ENCODE measurements around the gene SERTM2. TPM values are rescaled to one million over a fixed set of nuclear protein-coding genes. Genes with fewer than 3 reads are reported as not detected.

The SERTM2 gene
- total and polyA plus RNA-seq, 2 donors (not counting 3 experiments of a cell fraction or from before 2014, with no cell fraction given), result not detected

DNA sequence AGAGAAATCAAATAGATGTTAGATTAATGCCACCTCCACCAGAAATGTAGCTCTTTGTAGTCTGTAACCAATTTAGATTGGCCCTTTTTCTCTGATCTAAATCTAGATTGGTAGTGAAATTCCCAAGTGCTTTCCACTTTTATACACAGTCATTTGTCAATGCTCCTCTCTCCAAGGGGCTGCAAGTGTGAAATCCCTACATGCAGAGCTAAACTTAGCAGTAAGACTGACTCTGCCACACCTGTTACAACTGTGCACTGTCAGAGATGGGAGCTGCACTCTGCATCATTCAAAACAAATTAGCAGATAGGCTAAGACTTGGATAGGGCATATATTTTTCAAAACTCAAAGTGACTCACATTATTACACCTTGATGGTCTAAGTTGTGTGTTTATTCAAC is 9.1 kb downstream of the SERTM2 start:
- H4K20me1 ChIP-seq (replicated peaks; ENCODE audit: control insufficient read depth, extremely low read depth, insufficient read depth, low read length), result no peaks in the 10 kb centered on the region
- no peak overlapping the region for H3K27ac ChIP-seq (ENCODE audit: insufficient read depth, low read depth, low read length)
- FAIRE-seq (no peak), DNase-seq (ENCODE audit: low read depth, low spot score) (no peak)
- TF ChIP-seq EZH2 (IDR thresholded peaks at IDR 0.05; ENCODE audit: borderline replicate concordance, low read depth, low read length, severe bottlenecking) (no peak), FOS (IDR thresholded peaks at IDR 0.05; ENCODE audit: borderline replicate concordance, insufficient read depth, low read length) (no peak), POLR2A (IDR thresholded peaks at IDR 0.05; ENCODE audit: low read depth, low read length) (no peak)
- dilution Hi-C loops (cut with MboI; ENCODE audit: extremely low pct_ligation_motif_present, low sequenced_read_pairs) (no loop called here), intact Hi-C loops (cut with micrococcal nuclease) (no loop called here)
- no peaks in the 10 kb centered on the region for H3K36me3 ChIP-seq (ENCODE audit: control insufficient read depth in 2 of 2, extremely low read depth in 1 of 2, insufficient read depth in 2 of 2, low read length in 2 of 2)
- H3K27me3 ChIP-seq (ENCODE audit: control insufficient read depth in 2 of 2, insufficient read depth in 2 of 2, low read length in 2 of 2), result no peaks in the 10 kb centered on the region
- H3K4me1 ChIP-seq (ENCODE audit: control insufficient read depth, extremely low read depth, insufficient read depth, low read length), result no peaks in the 10 kb centered on the region
- H3K79me2 ChIP-seq (ENCODE audit: control insufficient read depth, insufficient read depth, low read length), result no peaks in the 10 kb centered on the region
- no peak overlapping the region for H3K4me3 ChIP-seq (replicated peaks in 1 of 3; ENCODE audit: insufficient read depth in 1 of 3, low read depth in 1 of 3, low read length in 3 of 3)
- no peak overlapping the region for H3K9ac ChIP-seq (replicated peaks; ENCODE audit: extremely low read depth, insufficient read depth, low read length)
- ChIA-PET CTCF (no interaction called here), POLR2A (no interaction called here)
- H2AFZ ChIP-seq (ENCODE audit: low read depth, low read length), result no peak overlapping the region
- BruUV-seq (replicated peaks), result no TSS peak
- no peaks in the 10 kb centered on the region for H3K9me3 ChIP-seq (replicated peaks; ENCODE audit: control insufficient read depth, insufficient read depth, low read length)
- no peak overlapping the region for H3K4me2 ChIP-seq (ENCODE audit: insufficient read depth, low read length)
- H3K9me1 ChIP-seq (replicated peaks; ENCODE audit: control insufficient read depth, extremely low read depth, insufficient read depth, low read length), result no peaks in the 10 kb centered on the region

DNA sequence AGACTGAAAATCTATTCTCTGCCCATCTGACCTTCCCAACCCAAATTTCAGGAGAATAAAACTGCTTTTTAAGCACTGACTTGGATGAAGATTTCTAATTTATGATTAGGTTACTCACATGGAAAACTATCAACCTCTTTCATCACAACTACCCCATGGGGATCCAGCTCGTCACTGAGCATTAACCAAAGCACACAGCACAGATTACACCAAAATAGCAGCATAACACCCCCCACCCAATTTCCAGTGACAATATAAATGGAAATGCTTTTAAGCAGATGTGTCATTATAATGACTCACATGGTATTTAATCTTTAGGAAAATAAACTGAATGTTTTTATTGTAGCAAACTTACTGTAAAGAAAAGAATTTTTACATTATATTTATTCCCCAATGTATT is 9.7 kb downstream of the SERTM2 start:
- H3K36me3 ChIP-seq (ENCODE audit: control insufficient read depth in 2 of 2, extremely low read depth in 1 of 2, insufficient read depth in 2 of 2, low read length in 2 of 2), result no peaks in the 10 kb centered on the region
- no peaks in the 10 kb centered on the region for H3K9me3 ChIP-seq (replicated peaks; ENCODE audit: control insufficient read depth, insufficient read depth, low read length)
- POLR2A ChIA-PET, result no interaction called here
- H3K27me3 ChIP-seq (ENCODE audit: control insufficient read depth in 2 of 2, insufficient read depth in 2 of 2, low read length in 2 of 2), result no peaks in the 10 kb centered on the region
- no peaks in the 10 kb centered on the region for H3K79me2 ChIP-seq (ENCODE audit: control insufficient read depth, insufficient read depth, low read length)
- H3K9ac ChIP-seq (replicated peaks; ENCODE audit: extremely low read depth, insufficient read depth, low read length), result no peak overlapping the region
- intact Hi-C loops (cut with micrococcal nuclease), result no loop called here
- CTCF ChIA-PET, result no interaction called here
- H3K4me2 ChIP-seq (ENCODE audit: insufficient read depth, low read length), result no peak overlapping the region
- TF ChIP-seq FOS (IDR thresholded peaks at IDR 0.05; ENCODE audit: borderline replicate concordance, insufficient read depth, low read length), result no peak
- TF ChIP-seq, protein P1, sequence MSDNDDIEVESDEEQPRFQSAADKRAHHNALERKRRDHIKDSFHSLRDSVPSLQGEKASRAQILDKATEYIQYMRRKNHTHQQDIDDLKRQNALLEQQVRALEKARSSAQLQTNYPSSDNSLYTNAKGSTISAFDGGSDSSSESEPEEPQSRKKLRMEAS (IDR thresholded peaks at IDR 0.05; ENCODE audit: insufficient read depth, insufficient read length), result no peak
- TF ChIP-seq GATA2 (IDR thresholded peaks at IDR 0.05; ENCODE audit: insufficient read depth, insufficient read length, low read depth, low read length), result no peak
- TF ChIP-seq, protein P2, sequence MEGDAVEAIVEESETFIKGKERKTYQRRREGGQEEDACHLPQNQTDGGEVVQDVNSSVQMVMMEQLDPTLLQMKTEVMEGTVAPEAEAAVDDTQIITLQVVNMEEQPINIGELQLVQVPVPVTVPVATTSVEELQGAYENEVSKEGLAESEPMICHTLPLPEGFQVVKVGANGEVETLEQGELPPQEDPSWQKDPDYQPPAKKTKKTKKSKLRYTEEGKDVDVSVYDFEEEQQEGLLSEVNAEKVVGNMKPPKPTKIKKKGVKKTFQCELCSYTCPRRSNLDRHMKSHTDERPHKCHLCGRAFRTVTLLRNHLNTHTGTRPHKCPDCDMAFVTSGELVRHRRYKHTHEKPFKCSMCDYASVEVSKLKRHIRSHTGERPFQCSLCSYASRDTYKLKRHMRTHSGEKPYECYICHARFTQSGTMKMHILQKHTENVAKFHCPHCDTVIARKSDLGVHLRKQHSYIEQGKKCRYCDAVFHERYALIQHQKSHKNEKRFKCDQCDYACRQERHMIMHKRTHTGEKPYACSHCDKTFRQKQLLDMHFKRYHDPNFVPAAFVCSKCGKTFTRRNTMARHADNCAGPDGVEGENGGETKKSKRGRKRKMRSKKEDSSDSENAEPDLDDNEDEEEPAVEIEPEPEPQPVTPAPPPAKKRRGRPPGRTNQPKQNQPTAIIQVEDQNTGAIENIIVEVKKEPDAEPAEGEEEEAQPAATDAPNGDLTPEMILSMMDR (IDR thresholded peaks at IDR 0.05; ENCODE audit: extremely low read depth in 1 of 2, insufficient read depth in 1 of 2, low read depth in 1 of 2, low read length in 2 of 2), result no peak
- no peak for TF ChIP-seq POLR2A (IDR thresholded peaks at IDR 0.05; ENCODE audit: low read depth, low read length)
- TF ChIP-seq JUN (IDR thresholded peaks at IDR 0.05; ENCODE audit: borderline replicate concordance, insufficient read depth, insufficient read length, low read depth), result no peak
- no peak for TF ChIP-seq MYC (IDR thresholded peaks at IDR 0.05; ENCODE audit: low read depth, low read length)
- TF ChIP-seq POLR2AphosphoS5 (IDR thresholded peaks at IDR 0.05; ENCODE audit: insufficient read depth, low read depth, low read length), result no peak
- no peak for TF ChIP-seq EZH2 (IDR thresholded peaks at IDR 0.05; ENCODE audit: borderline replicate concordance, low read depth, low read length, severe bottlenecking)
- no peaks in the 10 kb centered on the region for H4K20me1 ChIP-seq (replicated peaks; ENCODE audit: control insufficient read depth, extremely low read depth, insufficient read depth, low read length)
- no peak overlapping the region for H3K27ac ChIP-seq (ENCODE audit: insufficient read depth, low read depth, low read length)
- H2AFZ ChIP-seq (ENCODE audit: low read depth, low read length), result no peak overlapping the region
- H3K9me1 ChIP-seq (replicated peaks; ENCODE audit: control insufficient read depth, extremely low read depth, insufficient read depth, low read length), result no peaks in the 10 kb centered on the region
- H3K4me3 ChIP-seq (replicated peaks in 1 of 3; ENCODE audit: insufficient read depth in 1 of 3, low read depth in 1 of 3, low read length in 3 of 3), result no peak overlapping the region
- H3K4me1 ChIP-seq (ENCODE audit: control insufficient read depth, extremely low read depth, insufficient read depth, low read length), result no peaks in the 10 kb centered on the region
- no TSS peak for BruUV-seq (replicated peaks)
- DNase-seq (ENCODE audit: low read depth, low spot score) (no peak), FAIRE-seq (no peak)
- dilution Hi-C loops (cut with MboI; ENCODE audit: extremely low pct_ligation_motif_present, low sequenced_read_pairs), result no loop called here
